ENCODE results near the gene PET117. TPM values are rescaled to one million over a fixed set of nuclear protein-coding genes. Genes with fewer than 3 reads are reported as not detected.
A peak's percentile ranks its signal among the peaks of the same experiment; 100 is the strongest.

The PET117 gene
- total RNA-seq, 1 donor from 2014 or later, result 6.1 TPM

- no peak for DNase-seq (ENCODE audit: extremely low spot score in 2 of 2)
- TF ChIP-seq, protein P1, sequence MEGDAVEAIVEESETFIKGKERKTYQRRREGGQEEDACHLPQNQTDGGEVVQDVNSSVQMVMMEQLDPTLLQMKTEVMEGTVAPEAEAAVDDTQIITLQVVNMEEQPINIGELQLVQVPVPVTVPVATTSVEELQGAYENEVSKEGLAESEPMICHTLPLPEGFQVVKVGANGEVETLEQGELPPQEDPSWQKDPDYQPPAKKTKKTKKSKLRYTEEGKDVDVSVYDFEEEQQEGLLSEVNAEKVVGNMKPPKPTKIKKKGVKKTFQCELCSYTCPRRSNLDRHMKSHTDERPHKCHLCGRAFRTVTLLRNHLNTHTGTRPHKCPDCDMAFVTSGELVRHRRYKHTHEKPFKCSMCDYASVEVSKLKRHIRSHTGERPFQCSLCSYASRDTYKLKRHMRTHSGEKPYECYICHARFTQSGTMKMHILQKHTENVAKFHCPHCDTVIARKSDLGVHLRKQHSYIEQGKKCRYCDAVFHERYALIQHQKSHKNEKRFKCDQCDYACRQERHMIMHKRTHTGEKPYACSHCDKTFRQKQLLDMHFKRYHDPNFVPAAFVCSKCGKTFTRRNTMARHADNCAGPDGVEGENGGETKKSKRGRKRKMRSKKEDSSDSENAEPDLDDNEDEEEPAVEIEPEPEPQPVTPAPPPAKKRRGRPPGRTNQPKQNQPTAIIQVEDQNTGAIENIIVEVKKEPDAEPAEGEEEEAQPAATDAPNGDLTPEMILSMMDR (IDR thresholded peaks at IDR 0.05), result no peak
- TF ChIP-seq POLR2AphosphoS5 (IDR thresholded peaks at IDR 0.05; ENCODE audit: insufficient read depth in 1 of 2, low read depth in 1 of 2) (no peak), POLR2A (IDR thresholded peaks at IDR 0.05) (no peak)
- Histone ChIP-seq H3K4me3 (no peak overlapping the region), H3K27me3 (no peaks in the 10 kb centered on the region), H3K27ac (no peak overlapping the region), H3K4me1 (no peaks in the 10 kb centered on the region), H3K9me3 (no peaks in the 10 kb centered on the region), H3K36me3 (peaks cover 0 to 43% of the 10 kb centered on the region in 2 donors)
- intact Hi-C loops (cut with DNase I), result no loop called here
Observed at GRCh38 chr20:18187020-18187419, 49.4 kb downstream of the PET117 start.

- no peaks in the 10 kb centered on the region for H3K9me3 ChIP-seq
- no peaks in the 10 kb centered on the region for H3K4me1 ChIP-seq
- H3K36me3 ChIP-seq, result peaks cover 0 to 29% of the 10 kb centered on the region in 2 donors
- intact Hi-C loops (cut with DNase I), result no loop called here
- TF ChIP-seq, protein P1 (IDR thresholded peaks at IDR 0.05), result no peak
- no peak for TF ChIP-seq POLR2A (IDR thresholded peaks at IDR 0.05)
- no peak for TF ChIP-seq POLR2AphosphoS5 (IDR thresholded peaks at IDR 0.05; ENCODE audit: insufficient read depth in 1 of 2, low read depth in 1 of 2)
- H3K4me3 ChIP-seq, result no peak overlapping the region
- DNase-seq (ENCODE audit: extremely low spot score in 2 of 2), result no peak
- no peaks in the 10 kb centered on the region for H3K27me3 ChIP-seq
- H3K27ac ChIP-seq, result no peak overlapping the region
Observed at GRCh38 chr20:18188434-18188833, 50.8 kb downstream of the PET117 start.

DNA sequence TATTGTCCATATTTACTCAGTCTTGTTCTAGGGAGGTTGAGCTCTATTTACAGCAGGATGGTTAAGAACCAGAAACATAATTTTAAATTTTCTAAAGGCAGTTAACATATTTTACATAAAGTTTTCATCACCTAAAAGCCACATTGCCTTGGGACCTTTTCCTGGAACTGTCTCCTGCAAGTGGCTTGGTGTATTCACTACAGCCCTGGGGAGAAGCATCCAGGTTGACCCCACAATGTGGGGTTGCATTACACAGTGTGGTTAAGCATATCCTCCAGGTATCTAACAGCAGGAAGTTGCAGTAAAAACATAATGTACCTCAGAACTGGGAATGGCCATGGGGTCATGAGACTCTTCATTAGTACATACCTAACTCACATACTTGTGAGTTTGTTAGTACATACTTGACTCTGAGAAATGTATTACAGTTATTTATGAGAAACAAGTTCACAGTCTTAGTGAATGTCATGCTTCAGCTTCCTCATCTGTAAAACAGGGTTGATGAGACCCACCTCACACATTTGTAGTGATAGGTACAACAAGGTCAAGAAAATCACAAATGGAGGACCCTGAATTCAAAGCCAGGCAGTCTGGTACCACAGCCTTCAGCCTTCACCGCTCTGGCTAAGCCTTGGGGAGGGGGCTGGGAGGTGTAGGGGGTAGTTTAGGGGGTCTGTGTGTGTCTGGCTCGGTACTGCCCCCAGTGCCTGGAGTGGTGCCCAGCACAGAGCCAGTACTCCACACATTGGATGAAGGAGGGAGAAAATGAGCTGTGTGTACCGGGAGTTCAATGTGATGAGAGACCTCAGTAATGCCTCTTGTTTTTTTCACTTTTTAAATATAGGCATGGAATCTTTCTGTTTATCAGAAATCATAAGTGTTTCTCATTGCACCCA is 52.9 kb downstream of the PET117 start:
- Histone ChIP-seq H3K9me3 (no peaks in the 10 kb centered on the region), H3K4me1 (no peaks in the 10 kb centered on the region), H3K36me3 (peaks cover 0 to 24% of the 10 kb centered on the region in 2 donors), H3K27me3 (no peaks in the 10 kb centered on the region), H3K27ac (no peak overlapping the region), H3K4me3 (no peak overlapping the region)
- no peak for TF ChIP-seq POLR2AphosphoS5 (IDR thresholded peaks at IDR 0.05; ENCODE audit: insufficient read depth in 1 of 2, low read depth in 1 of 2)
- TF ChIP-seq, protein P1 (IDR thresholded peaks at IDR 0.05), result no peak
- TF ChIP-seq POLR2A (IDR thresholded peaks at IDR 0.05), result no peak
- intact Hi-C loops (cut with DNase I), result no loop called here
- DNase-seq (ENCODE audit: extremely low spot score in 2 of 2), result peak in 1 of 2 donors; percentile 29

GRCh38 chr20:18191306-18191705 is 53.6 kb downstream of the PET117 start:
- no peak overlapping the region for H3K27ac ChIP-seq
- H3K27me3 ChIP-seq, result no peaks in the 10 kb centered on the region
- peaks cover 0 to 17% of the 10 kb centered on the region in 2 donors for H3K36me3 ChIP-seq
- no peaks in the 10 kb centered on the region for H3K9me3 ChIP-seq
- intact Hi-C loops (cut with DNase I), result no loop called here
- no peak overlapping the region for H3K4me3 ChIP-seq
- TF ChIP-seq, protein P1 (IDR thresholded peaks at IDR 0.05), result no peak
- no peak for TF ChIP-seq POLR2A (IDR thresholded peaks at IDR 0.05)
- no peak for TF ChIP-seq POLR2AphosphoS5 (IDR thresholded peaks at IDR 0.05; ENCODE audit: insufficient read depth in 1 of 2, low read depth in 1 of 2)
- H3K4me1 ChIP-seq, result no peaks in the 10 kb centered on the region
- DNase-seq (ENCODE audit: extremely low spot score in 2 of 2), result no peak

Small RNA genes lying within 50 kb of the gene (small RNA-seq; reads per million reads assigned to genes)
- gene RF00019, result not detected
- gene RNU7-137P, result not detected

Other genes starting within 250 kb of the PET117 start
- 159 TPM for gene SNX5, start 169.1 kb upstream of the PET117 start, total RNA-seq
- gene MGME1, start 168.8 kb upstream of the PET117 start, total RNA-seq, result 8.6 TPM
- 9.3 TPM for gene OVOL2, start 79.9 kb upstream of the PET117 start, total RNA-seq
- gene KAT14, start within 50 bp of the PET117 start, total RNA-seq, result 11.5 TPM
- gene ZNF133, start 150.7 kb downstream of the PET117 start, total RNA-seq, result 20.6 TPM